ENCODE results near the gene ELF2. TPM values are rescaled to one million over a fixed set of nuclear protein-coding genes. Genes with fewer than 3 reads are reported as not detected.

Gene ELF2
- total and polyA plus RNA-seq, 2 of the 8 experiments (the other 6 are each of a cell fraction or from before 2014, with no cell fraction given) = 21.1 to 44.3 TPM

DNA sequence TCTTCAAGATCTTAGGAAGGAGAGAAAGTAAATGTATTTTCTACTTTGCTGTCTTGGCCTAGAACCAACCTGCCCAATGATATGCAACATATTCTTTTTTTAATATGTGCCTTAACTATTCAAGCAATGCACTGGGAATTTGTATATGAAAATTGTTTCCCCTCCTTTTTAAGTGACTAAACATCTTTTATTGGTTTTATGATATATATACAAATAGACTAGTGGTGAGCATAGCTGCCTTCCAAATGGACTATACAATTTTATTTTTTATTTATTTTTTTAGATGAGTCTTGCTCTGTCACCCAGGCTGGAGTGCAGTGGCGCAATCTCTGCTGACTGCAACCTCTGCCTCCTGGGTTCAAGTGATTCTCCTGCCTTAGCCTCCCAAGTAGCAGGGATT, 151.2 kb downstream of the ELF2 start:
- no peaks in the 10 kb centered on the region for H3K9me3 ChIP-seq (ENCODE audit: insufficient read depth in 2 of 2, low read depth in 1 of 2, low read length in 1 of 2)
- H3K9ac ChIP-seq (replicated peaks in 1 of 4; ENCODE audit: extremely low read depth in 1 of 4, low read depth in 3 of 4, low read length in 3 of 4) = no peak overlapping the region
- peaks cover 3% of the 10 kb centered on the region for H3K79me1 ChIP-seq (ENCODE audit: low read depth, low read length)
- DNase-seq (ENCODE audit: low read depth in 1 of 2, low spot score in 2 of 2) (no peak), FAIRE-seq (no peak)
- H3K27me3 ChIP-seq (replicated peaks in 1 of 4; ENCODE audit: control insufficient read depth in 3 of 4, extremely low read depth in 1 of 4, insufficient read depth in 3 of 4, low read length in 3 of 4) = no peaks in the 10 kb centered on the region
- no peak overlapping the region for H3K4ac ChIP-seq (replicated peaks; ENCODE audit: insufficient read length, low read depth, low read length)
- WGBS, 2 experiments (ENCODE audit: extremely low coverage in 1 of 2, insufficient coverage in 1 of 2, insufficient read length in 1 of 2, insufficient replicate concordance in 2 of 2, low coverage in 1 of 2, low lambda C conversion rate in 2 of 2, missing lambda C conversion rate in 1 of 2) = 100% methylated on average over 1 of the region's 1 CpG; no CpG with 5 or more reads in 1 of the 2 experiments
- no peak overlapping the region for H3K18ac ChIP-seq (ENCODE audit: extremely low read depth, low read length)
- no peak overlapping the region for H2AK5ac ChIP-seq (ENCODE audit: low read depth, low read length)
- H3K14ac ChIP-seq (ENCODE audit: insufficient read length) = no peak overlapping the region
- no peak overlapping the region for H3K4me3 ChIP-seq (ENCODE audit: extremely low read depth in 1 of 4, insufficient read depth in 2 of 4, low read depth in 3 of 4, low read length in 4 of 4)
- no peak overlapping the region for H4K8ac ChIP-seq (ENCODE audit: extremely low read depth, insufficient read depth, low read length)
- no peak overlapping the region for H2BK12ac ChIP-seq (ENCODE audit: low read depth, low read length)
- no peak overlapping the region for H3K56ac ChIP-seq (replicated peaks; ENCODE audit: insufficient read length, low read depth, low read length)
- H3K27ac ChIP-seq (ENCODE audit: low read depth, low read length) = no peak overlapping the region
- no peak overlapping the region for H3K23ac ChIP-seq (ENCODE audit: insufficient read length)
- H2BK120ac ChIP-seq (replicated peaks; ENCODE audit: low read depth, low read length) = no peak overlapping the region
- no peak overlapping the region for H3K4me2 ChIP-seq (ENCODE audit: insufficient read depth in 1 of 2, low read depth in 2 of 2, low read length in 2 of 2)
- no peak overlapping the region for H2BK15ac ChIP-seq (ENCODE audit: low read length)
- ChIA-PET POLR2A (ENCODE audit: partially characterized antibody) (interaction anchor here (1.0 to 3.4 kb wide), 2 partner anchors 9 to 11 kb away, joined by 3 to 20 read pairs; partner anchors contain the start of gene NOCT), CTCF (ENCODE audit: partially characterized antibody) (no interaction called here)
- no peaks in the 10 kb centered on the region for H3K23me2 ChIP-seq (ENCODE audit: low read depth, low read length)
- no peak overlapping the region for H2AFZ ChIP-seq (ENCODE audit: low read length)
- TF ChIP-seq CTBP2 (IDR thresholded peaks at IDR 0.05; ENCODE audit: borderline replicate concordance, insufficient read depth, insufficient read length, low read length) (no peak), SAP30 (IDR thresholded peaks at IDR 0.05; ENCODE audit: insufficient read depth, insufficient replicate concordance, low read length) (no peak)
- H4K20me1 ChIP-seq (replicated peaks in 1 of 2; ENCODE audit: control insufficient read depth in 1 of 2, insufficient read depth in 2 of 2, low read length in 2 of 2) = peaks cover 16 to 23% of the 10 kb centered on the region in 2 experiments
- H3K36me3 ChIP-seq (ENCODE audit: control insufficient read depth in 2 of 4, insufficient read depth in 4 of 4, low read length in 3 of 4) = no peaks in the 10 kb centered on the region; a peak in 2 of 8 replicates
- H3K79me2 ChIP-seq (ENCODE audit: control insufficient read depth in 1 of 2, insufficient read depth in 2 of 2, low read length in 2 of 2) = peaks cover 38 to 95% of the 10 kb centered on the region in 2 experiments
- no peak overlapping the region for H2BK20ac ChIP-seq (ENCODE audit: low read length)
- no peak overlapping the region for H2BK5ac ChIP-seq (ENCODE audit: low read depth, low read length)
- peaks cover 1 to 13% (median 8%) of the 10 kb centered on the region in 4 experiments; a peak in 5 of 7 replicates for H3K4me1 ChIP-seq (replicated peaks in 1 of 4; ENCODE audit: control insufficient read depth in 3 of 4, insufficient read depth in 4 of 4, low read length in 3 of 4)
- H4K5ac ChIP-seq (ENCODE audit: insufficient read length, low read depth, low read length) = no peak overlapping the region
- H4K91ac ChIP-seq (replicated peaks; ENCODE audit: insufficient read length, low read length) = no peak overlapping the region
